GM23338 (cell line): ENCODE results near the gene CBFA2T2. TPM values are rescaled to one million over a fixed set of nuclear protein-coding genes. Genes with fewer than 3 reads are reported as not detected.

ENCODE experiments used
- ATAC-seq: fragments of 200-7000 bp; cut with Tn5 transposase; 3 replicates; pipeline ENCODE4 v1.9.1; 2020
- DNase-seq: peaks from one replicate; pipeline ENCODE4 v3.0.0-alpha.2; 2015; ENCODE audit warnings: low spot score
- H2AFZ ChIP-seq: fragments of 200-600 bp; sonication (generic); 2 replicates; pipeline ENCODE4 v1.8.0; 2016; ENCODE audit warnings: antibody characterized with exemption, mild to moderate bottlenecking, moderate library complexity
- H3F3A ChIP-seq: fragments of 200-600 bp; sonication (generic); replicated peaks from 2 replicates; pipeline ENCODE4 v1.8.0; 2017; ENCODE audit warnings: antibody characterized with exemption, mixed run types, low read depth
- H3K27ac ChIP-seq: fragments of 200-600 bp; sonication (generic); 2 replicates; pipeline ENCODE4 v1.6.1; 2016; ENCODE audit warnings: low read depth
- H3K27me3 ChIP-seq: fragments of 200-600 bp; sonication (generic); 2 replicates; pipeline ENCODE4 v1.8.0; 2016; ENCODE audit warnings: mild to moderate bottlenecking, mixed run types, moderate library complexity; ENCODE audit not compliant: insufficient read depth
- H3K36me3 ChIP-seq: fragments of 200-600 bp; sonication (generic); 2 replicates; pipeline ENCODE4 v1.8.0; 2016; ENCODE audit warnings: mild to moderate bottlenecking; ENCODE audit not compliant: insufficient read depth
- H3K4me1 ChIP-seq: fragments of 200-600 bp; sonication (generic); 2 replicates; pipeline ENCODE4 v1.8.0; 2016; ENCODE audit warnings: mild to moderate bottlenecking, moderate library complexity; ENCODE audit not compliant: insufficient read depth
- H3K4me2 ChIP-seq: fragments of 200-600 bp; sonication (generic); 2 replicates; pipeline ENCODE4 v1.7.1; 2017; ENCODE audit warnings: mixed run types
- H3K4me3 ChIP-seq: fragments of 200-600 bp; sonication (generic); 2 replicates; pipeline ENCODE4 v1.6.1; 2016; ENCODE audit warnings: mixed run types
- H3K79me2 ChIP-seq: fragments of 200-600 bp; sonication (generic); replicated peaks from 2 replicates; pipeline ENCODE4 v1.8.0; 2017; ENCODE audit warnings: mild to moderate bottlenecking; ENCODE audit not compliant: insufficient read depth
- H3K9me2 ChIP-seq: fragments of 200-600 bp; sonication (generic); 2 replicates; pipeline ENCODE4 v1.8.0; 2017; ENCODE audit not compliant: insufficient read depth
- H4K20me1 ChIP-seq: fragments of 200-600 bp; sonication (generic); replicated peaks from 2 replicates; pipeline ENCODE4 v1.8.0; 2017; ENCODE audit warnings: mild to moderate bottlenecking; ENCODE audit not compliant: insufficient read depth
- H3K27ac Mint-ChIP-seq: 2 replicates; pipeline ENCODE4 v1.8.0; 2020; ENCODE audit warnings: inconsistent platforms, mild to moderate bottlenecking, moderate library complexity, mixed read lengths
- H3K27me3 Mint-ChIP-seq: 3 replicates; pipeline ENCODE4 v1.8.0; 2022; ENCODE audit warnings: low read depth, mild to moderate bottlenecking, moderate library complexity, mixed read lengths, inconsistent platforms; ENCODE audit not compliant: insufficient read depth, poor library complexity
- H3K36me3 Mint-ChIP-seq: 3 replicates; pipeline ENCODE4 v1.8.0; 2021; ENCODE audit warnings: low read depth, mild to moderate bottlenecking, inconsistent platforms, moderate library complexity, mixed read lengths
- H3K4me1 Mint-ChIP-seq: 3 replicates; pipeline ENCODE4 v1.8.0; 2020; ENCODE audit warnings: mild to moderate bottlenecking, inconsistent platforms, mixed read lengths
- H3K4me3 Mint-ChIP-seq: 3 replicates; pipeline ENCODE4 v1.8.0; 2021; ENCODE audit warnings: moderate library complexity, mild to moderate bottlenecking, inconsistent platforms, mixed read lengths
- H3K9me3 Mint-ChIP-seq: 3 replicates; pipeline ENCODE4 v1.8.0; 2020; ENCODE audit warnings: moderate library complexity, mild to moderate bottlenecking, inconsistent platforms, mixed read lengths
- CTCF ChIP-seq, 2 experiments: fragments of 200-600 bp in 1 of 2; sonication (generic) in 1 of 2; conservative IDR thresholded peaks; 2 replicates each; pipeline versions ENCODE4 v1.5.1 to v1.6.1; 2016 to 2017; ENCODE audit warnings: antibody characterized with exemption in 2 of 2, low read depth in 2 of 2, mild to moderate bottlenecking in 2 of 2, moderate library complexity in 1 of 2
- ETS1 ChIP-seq: IDR thresholded peaks from 2 replicates; pipeline ENCODE4 v1.6.1; 2016; ENCODE audit warnings: antibody characterized with exemption
- EZH2 ChIP-seq: fragments of 200-600 bp; sonication (generic); IDR thresholded peaks from one replicate; pipeline ENCODE4 v1.8.0; 2017; ENCODE audit warnings: antibody characterized with exemption, mild to moderate bottlenecking, low read depth; ENCODE audit not compliant: unreplicated experiment
- JUNB ChIP-seq: IDR thresholded peaks from one replicate; pipeline ENCODE4 v1.6.1; 2016; ENCODE audit warnings: antibody characterized with exemption; ENCODE audit not compliant: unreplicated experiment
- NANOG ChIP-seq: IDR thresholded peaks from 2 replicates; pipeline ENCODE4 v1.6.1; 2016; ENCODE audit warnings: antibody characterized with exemption, borderline replicate concordance
- POLR2AphosphoS5 ChIP-seq: IDR thresholded peaks from 2 replicates; pipeline ENCODE4 v1.6.1; 2016; ENCODE audit warnings: antibody characterized with exemption, low read depth
- STAT1 ChIP-seq: IDR thresholded peaks from one replicate; pipeline ENCODE4 v1.6.1; 2016; ENCODE audit warnings: antibody characterized with exemption; ENCODE audit not compliant: unreplicated experiment
- ZNF114 ChIP-seq: fragments of 250-450 bp; sonication (Bioruptor Pico); IDR thresholded peaks from 2 replicates; pipeline ENCODE4 v1.5.0; 2020; ENCODE audit warnings: mild to moderate bottlenecking, moderate library complexity
- ZNF462 ChIP-seq: fragments of 250-450 bp; sonication (Bioruptor Pico); IDR thresholded peaks from 2 replicates; pipeline ENCODE4 v1.5.0; 2020; ENCODE audit warnings: mild to moderate bottlenecking, moderate library complexity
- polyA plus RNA-seq: library from polyadenylated mRNA; unstranded; fragments of >200 nt; fragmentation: Nextera tagmentation; extraction: Ambion mirVana; gene quantifications from 2 replicates; pipeline ENCODE4 v1.2.1, GENCODE V29; 2016
- total RNA-seq: library from RNA; depleted of rRNA; stranded (reverse); fragments of >200 nt; shearing (Covaris generic); gene quantifications from 2 replicates; pipeline ENCODE4 v1.2.3, GENCODE V29; 2014

The CBFA2T2 gene
- total and polyA plus RNA-seq, 2 experiments from 2014 or later: 12.7 to 15.8 TPM

GRCh38 chr20:33551778-33552177 lies 61.9 kb downstream of the CBFA2T2 start:
- Mint-ChIP-seq H3K4me1 (peaks cover 8% of the 10 kb centered on the region; the same call in 2 of the 3 replicates), H3K27ac (no peak overlapping the region), H3K9me3 (no peaks in the 10 kb centered on the region), H3K27me3 (no peaks in the 10 kb centered on the region), H3K36me3 (peaks cover 5% of the 10 kb centered on the region; the same call in 2 of the 3 replicates), H3K4me3 (no peak overlapping the region)
- Histone ChIP-seq H3K27me3 (no peaks in the 10 kb centered on the region), H2AFZ (no peak overlapping the region), H3K9me2 (no peaks in the 10 kb centered on the region), H3K4me1 (no peaks in the 10 kb centered on the region), H4K20me1 (0 out of 2 replicates have a peak, but pooled peaks cover 3% of the 10 kb centered on the region), H3K79me2 (no peaks in the 10 kb centered on the region), H3K27ac (no peak overlapping the region), H3F3A (no peaks in the 10 kb centered on the region), H3K4me3 (no peak overlapping the region), H3K4me2 (no peak overlapping the region), H3K36me3 (no peaks in the 10 kb centered on the region)
- TF ChIP-seq JUNB (no peak), NANOG (no peak), ZNF114 (no peak), CTCF (conservative IDR thresholded peaks at IDR 0.05; ENCODE audit: low read depth in 2 of 2) (no peak), ETS1 (no peak)
- ATAC-seq (no peak), DNase-seq (no peak)

- Histone ChIP-seq H3K9me2 (no peaks in the 10 kb centered on the region), H3K4me3 (no peak overlapping the region), H3K36me3 (no peaks in the 10 kb centered on the region), H3K4me2 (no peak overlapping the region), H2AFZ (no peak overlapping the region), H3K79me2 (no peaks in the 10 kb centered on the region), H3K27ac (no peak overlapping the region), H3K4me1 (no peaks in the 10 kb centered on the region), H4K20me1 (no peaks in the 10 kb centered on the region), H3F3A (no peaks in the 10 kb centered on the region), H3K27me3 (no peaks in the 10 kb centered on the region)
- Mint-ChIP-seq H3K36me3 (peaks cover 9% of the 10 kb centered on the region), H3K9me3 (no peaks in the 10 kb centered on the region), H3K27me3 (no peaks in the 10 kb centered on the region), H3K4me1 (peaks cover 8% of the 10 kb centered on the region; the same call in 2 of the 3 replicates), H3K27ac (no peak overlapping the region), H3K4me3 (no peak overlapping the region)
- no peak for ATAC-seq
- DNase-seq: no peak
- TF ChIP-seq ZNF114 (no peak), NANOG (no peak), ZNF462 (CRISPR knock-in tag) (no peak), ETS1 (no peak), EZH2 (no peak), POLR2AphosphoS5 (no peak), STAT1 (no peak)
These were observed 62.6 kb downstream of the CBFA2T2 start for GRCh38 chr20:33552519-33552918.
